Measurements from ENCODE around the gene HUWE1. TPM values are rescaled to one million over a fixed set of nuclear protein-coding genes. Genes with fewer than 3 reads are reported as not detected.

HUWE1 gene
- total RNA-seq, 1 experiment from 2014 or later, result 222 TPM

GRCh38 chrX:53639257-53639656 lies 47.3 kb downstream of the HUWE1 start:
- no peak overlapping the region for H3K27ac ChIP-seq (ENCODE audit: low read depth, low read length, poor library complexity, severe bottlenecking)
- CTCF ChIA-PET, result no interaction called here
- DNase-seq (ENCODE audit: low spot score), result no peak
- no peaks in the 10 kb centered on the region for H3K9me3 ChIP-seq (ENCODE audit: low read depth, low read length, poor library complexity, severe bottlenecking)
- BruUV-seq (replicated peaks), result no TSS peak
- no peak overlapping the region for H3K4me3 ChIP-seq (ENCODE audit: low read depth, low read length, poor library complexity, severe bottlenecking)
- TF ChIP-seq CTCF (conservative IDR thresholded peaks at IDR 0.05; ENCODE audit: low read depth, low read length) (no peak), EZH2 (IDR thresholded peaks at IDR 0.05; ENCODE audit: borderline replicate concordance, low read depth, low read length, poor library complexity, severe bottlenecking) (no peak)
- no peaks in the 10 kb centered on the region for H3K27me3 ChIP-seq (replicated peaks; ENCODE audit: insufficient read depth, low read depth, low read length, poor library complexity)
- POLR2A ChIA-PET (ENCODE audit: low non-redundant PET), result no interaction called here
- intact Hi-C loops (cut with micrococcal nuclease; ENCODE audit: unreplicated experiment), result no loop called here
- H3K4me1 ChIP-seq (ENCODE audit: insufficient read depth, low read length, poor library complexity, severe bottlenecking), result no peaks in the 10 kb centered on the region
- peaks cover 58% of the 10 kb centered on the region for H3K36me3 ChIP-seq (ENCODE audit: insufficient read depth, low read length, poor library complexity, severe bottlenecking)

GRCh38 chrX:53637479-53637878 lies 49.0 kb downstream of the HUWE1 start:
- DNase-seq (ENCODE audit: low spot score), result no peak
- Histone ChIP-seq H3K27me3 (replicated peaks; ENCODE audit: insufficient read depth, low read depth, low read length, poor library complexity) (no peaks in the 10 kb centered on the region), H3K27ac (ENCODE audit: low read depth, low read length, poor library complexity, severe bottlenecking) (no peak overlapping the region), H3K4me3 (ENCODE audit: low read depth, low read length, poor library complexity, severe bottlenecking) (no peak overlapping the region), H3K36me3 (ENCODE audit: insufficient read depth, low read length, poor library complexity, severe bottlenecking) (peaks cover 56% of the 10 kb centered on the region), H3K9me3 (ENCODE audit: low read depth, low read length, poor library complexity, severe bottlenecking) (no peaks in the 10 kb centered on the region), H3K4me1 (ENCODE audit: insufficient read depth, low read length, poor library complexity, severe bottlenecking) (no peaks in the 10 kb centered on the region)
- TF ChIP-seq CTCF (conservative IDR thresholded peaks at IDR 0.05; ENCODE audit: low read depth, low read length) (no peak), EZH2 (IDR thresholded peaks at IDR 0.05; ENCODE audit: borderline replicate concordance, low read depth, low read length, poor library complexity, severe bottlenecking) (no peak)
- intact Hi-C loops (cut with micrococcal nuclease; ENCODE audit: unreplicated experiment), result no loop called here
- BruUV-seq (replicated peaks), result no TSS peak
- CTCF ChIA-PET, result no interaction called here
- POLR2A ChIA-PET (ENCODE audit: low non-redundant PET), result no interaction called here

DNA sequence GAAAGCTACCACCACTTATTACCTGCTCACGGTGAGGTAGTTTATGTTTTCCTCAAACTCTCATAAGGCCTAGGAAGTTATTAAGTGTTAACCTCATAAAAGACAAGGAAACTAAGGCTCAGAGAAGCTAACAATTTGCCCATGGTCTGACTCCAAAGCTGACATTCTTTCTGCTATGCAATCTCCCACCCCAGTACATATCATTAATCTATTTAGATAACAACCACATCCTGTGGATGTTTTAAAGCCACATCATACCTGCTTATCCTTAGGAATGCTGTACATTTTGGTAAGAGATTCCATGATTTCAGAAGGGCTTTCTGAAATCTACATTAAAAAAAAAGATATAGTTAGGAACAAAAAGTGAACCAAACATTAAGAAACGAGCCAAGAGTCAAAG lies 55.4 kb downstream of the HUWE1 start:
- Histone ChIP-seq H3K27ac (ENCODE audit: low read depth, low read length, poor library complexity, severe bottlenecking) (no peak overlapping the region), H3K4me3 (ENCODE audit: low read depth, low read length, poor library complexity, severe bottlenecking) (no peak overlapping the region), H3K4me1 (ENCODE audit: insufficient read depth, low read length, poor library complexity, severe bottlenecking) (no peaks in the 10 kb centered on the region), H3K9me3 (ENCODE audit: low read depth, low read length, poor library complexity, severe bottlenecking) (no peaks in the 10 kb centered on the region), H3K27me3 (replicated peaks; ENCODE audit: insufficient read depth, low read depth, low read length, poor library complexity) (no peaks in the 10 kb centered on the region), H3K36me3 (ENCODE audit: insufficient read depth, low read length, poor library complexity, severe bottlenecking) (peaks cover 73% of the 10 kb centered on the region)
- POLR2A ChIA-PET (ENCODE audit: low non-redundant PET), result no interaction called here
- intact Hi-C loops (cut with micrococcal nuclease; ENCODE audit: unreplicated experiment), result no loop called here
- DNase-seq (ENCODE audit: low spot score), result no peak
- TF ChIP-seq EZH2 (IDR thresholded peaks at IDR 0.05; ENCODE audit: borderline replicate concordance, low read depth, low read length, poor library complexity, severe bottlenecking) (no peak), CTCF (conservative IDR thresholded peaks at IDR 0.05; ENCODE audit: low read depth, low read length) (no peak)
- BruUV-seq (replicated peaks), result no TSS peak
- CTCF ChIA-PET, result no interaction called here

Data from A673 (cell line).